NCI-H748 (cell line): Measurements from ENCODE around the gene POP4.
"Not testable (repeated sequence)": the region's sequence is repeated elsewhere in the genome, so short reads cannot be mapped to it uniquely, and the experiment has no call there.

Experiments
- DNase-seq: peaks from one replicate; lab custom pipeline; 2025; ENCODE audit not compliant: unreplicated experiment; lab: John Stamatoyannopoulos, UW

Gene POP4

GRCh38 chr19:29605653-29606419 is at the start of gene POP4:
Gene POP4 (plus strand): TSS chr19:29606283. CDS start chr19:29606319, 36 bp downstream.
- DNase-seq: peak; percentile 99

GRCh38 chr19:29559110-29559509 is 47.0 kb upstream of the POP4 start:
- not testable (repeated sequence) for DNase-seq

GRCh38 chr19:29559743-29560142 is 46.3 kb upstream of the POP4 start:
- no peak for DNase-seq

- DNase-seq: no peak
Observed at GRCh38 chr19:29560313-29561075, 45.6 kb upstream of the POP4 start.

- no peak for DNase-seq
Observed at GRCh38 chr19:29561601-29562000, 44.5 kb upstream of the POP4 start.

- DNase-seq: no peak
Observed at GRCh38 chr19:29562299-29563297, 43.5 kb upstream of the POP4 start.

- DNase-seq: no peak
Observed at GRCh38 chr19:29563486-29564101, 42.5 kb upstream of the POP4 start.

- DNase-seq: no peak
Observed at GRCh38 chr19:29564574-29565005, 41.5 kb upstream of the POP4 start.

- DNase-seq: no peak
Observed at GRCh38 chr19:29565171-29565570, 40.9 kb upstream of the POP4 start.

- no peak for DNase-seq
Observed at GRCh38 chr19:29566496-29567054, 39.5 kb upstream of the POP4 start.

- DNase-seq: no peak
Observed at GRCh38 chr19:29567366-29567915, 38.6 kb upstream of the POP4 start.

- no peak for DNase-seq
Observed at GRCh38 chr19:29568036-29569025, 37.8 kb upstream of the POP4 start.

- no peak for DNase-seq
Observed at GRCh38 chr19:29569038-29569911, 36.8 kb upstream of the POP4 start.

GRCh38 chr19:29571181-29571580 is 34.9 kb upstream of the POP4 start:
- DNase-seq: no peak

GRCh38 chr19:29573486-29573885 is 32.6 kb upstream of the POP4 start:
- DNase-seq: no peak

GRCh38 chr19:29574510-29574909 is 31.6 kb upstream of the POP4 start:
- DNase-seq: no peak

- no peak for DNase-seq
Observed at GRCh38 chr19:29576046-29576606, 30.0 kb upstream of the POP4 start.
